AG04449 (cell line): ENCODE measurements around the gene USP5.
A peak's percentile ranks its signal among the peaks of the same experiment; 100 is the strongest.

Source experiments
- CTCF ChIA-PET: fragments of 350-600 bp; formaldehyde crosslinking; extraction: SDS; loops from one replicate; lab custom pipeline; 2021; ENCODE audit warnings: antibody characterized with exemption; lab: Yijun Ruan, JAX
- POLR2A ChIA-PET: fragments of 400-600, 350-600 bp; formaldehyde crosslinking; extraction: SDS; loops from one replicate; lab custom pipeline; 2020; ENCODE audit warnings: antibody characterized with exemption, inconsistent platforms; lab: Yijun Ruan, JAX
- DNase-seq: peaks from one replicate; pipeline ENCODE4 v3.0.0-alpha.2; 2010; ENCODE audit warnings: low read depth, low spot score
- H3K4me3 ChIP-seq: 2 replicates; pipeline ENCODE4 v1.5.1; 2011; ENCODE audit warnings: low read depth, mild to moderate bottlenecking, control low read depth, low read length
- TF ChIP-seq, protein P1 (sequence below): IDR thresholded peaks from one replicate; pipeline ENCODE4 v1.5.1; 2011; ENCODE audit warnings: mild to moderate bottlenecking, moderate library complexity, low read length, control low read depth, inconsistent platforms; ENCODE audit not compliant: insufficient read depth; ENCODE audit errors: missing control alignments

Gene USP5

DNA sequence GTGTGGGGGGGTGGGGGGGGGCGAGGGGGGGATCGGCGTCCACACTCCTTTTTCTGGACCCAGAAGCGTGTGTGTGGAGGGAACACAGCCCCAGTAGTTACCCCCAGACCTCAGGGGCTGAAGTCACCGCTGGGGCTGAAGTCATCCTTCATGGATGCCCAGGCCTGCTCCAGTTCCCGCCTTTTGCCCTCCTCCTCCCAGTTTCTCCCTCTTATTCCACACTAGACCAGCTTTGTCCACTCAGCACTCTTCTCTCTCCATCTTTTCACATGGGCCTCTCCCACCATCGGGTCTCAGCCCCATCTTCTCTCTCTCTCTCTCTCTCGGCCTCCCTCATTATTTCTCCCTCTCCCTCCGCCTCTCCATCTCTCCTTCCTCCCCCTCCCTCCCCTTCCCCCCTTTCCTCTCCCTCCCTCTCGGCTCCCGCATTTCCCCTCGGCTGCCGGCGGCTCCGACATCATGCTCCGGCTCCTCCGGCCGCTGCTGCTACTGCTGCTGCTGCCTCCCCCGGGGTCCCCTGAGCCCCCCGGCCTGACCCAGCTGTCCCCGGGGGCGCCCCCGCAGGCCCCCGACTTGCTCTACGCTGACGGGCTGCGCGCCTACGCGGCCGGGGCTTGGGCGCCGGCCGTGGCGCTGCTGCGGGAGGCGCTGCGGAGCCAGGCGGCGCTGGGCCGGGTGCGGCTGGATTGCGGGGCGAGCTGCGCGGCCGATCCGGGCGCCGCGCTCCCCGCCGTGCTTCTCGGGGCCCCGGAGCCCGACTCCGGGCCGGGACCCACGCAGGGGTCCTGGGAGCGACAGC is 23.8 kb upstream of the USP5 start, which contains the start of gene P3H3:
TSS of gene P3H3 (plus strand) at position 426 of the 799 bp plus-strand sequence. CDS start at position 460, 34 bp downstream.
- CTCF ChIA-PET, result interaction anchor here (0.8 to 17.9 kb wide), 12 partner anchors 6 to 208 kb away, joined by 3 to 316 read pairs (median 44); partner anchors contain the start of genes CDCA3, GNB3, MLF2 and PTMS

DNA sequence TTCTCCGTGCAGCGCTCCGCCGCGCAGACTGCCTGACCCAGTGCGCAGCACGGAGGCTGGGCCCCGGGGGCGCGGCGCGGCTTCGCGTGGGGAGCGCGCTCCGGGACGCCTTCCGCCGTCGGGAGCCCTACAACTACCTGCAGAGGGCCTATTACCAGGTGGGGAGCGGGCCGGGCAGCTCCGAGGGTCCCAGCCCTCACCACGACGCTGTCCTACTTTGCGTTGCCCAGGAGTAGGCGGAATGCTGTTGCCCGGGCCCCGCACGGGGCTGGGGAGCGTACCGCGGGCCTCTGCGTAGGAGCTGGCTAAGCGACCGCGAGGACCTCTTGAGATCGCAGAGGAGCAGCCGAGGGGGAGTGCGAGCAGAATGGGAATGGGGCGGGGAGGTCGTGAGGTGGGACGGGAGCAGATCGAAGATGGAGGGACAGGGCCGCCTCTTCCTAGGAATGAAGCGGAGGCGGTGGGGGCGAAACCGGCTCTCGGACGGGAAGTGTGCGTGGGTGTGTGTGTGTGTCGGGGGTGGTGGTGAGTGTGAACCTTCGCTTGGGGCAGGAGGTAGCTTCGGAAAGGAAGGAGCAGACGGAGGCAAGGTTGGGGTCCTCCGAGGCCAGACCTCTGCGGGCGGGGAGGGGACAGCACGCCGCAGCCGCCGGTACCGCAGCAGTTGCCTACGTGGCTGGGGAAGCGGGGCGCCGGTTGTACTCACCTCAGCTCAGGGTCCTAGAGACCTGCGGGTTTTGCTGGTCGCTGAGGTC is 23.0 kb upstream of the USP5 start:
- POLR2A ChIA-PET, result interaction anchor here (1.4 to 4.6 kb wide), 8 partner anchors 12 to 105 kb away, joined by 3 to 25 read pairs (median 16); partner anchors contain the start of genes CDCA3, COPS7A, GNB3 and MLF2

More for the DNA sequence above, 23.8 kb upstream of the USP5 start, which contains the start of gene P3H3:
- peak within 1 kb of the TSS; percentile 91 for H3K4me3 ChIP-seq
- POLR2A ChIA-PET, result interaction anchor here (1.4 to 4.6 kb wide), 9 partner anchors 13 to 104 kb away, joined by 3 to 25 read pairs (median 14); partner anchors contain the start of genes CDCA3, COPS7A, GNB3 and MLF2
- TF ChIP-seq, protein P1, sequence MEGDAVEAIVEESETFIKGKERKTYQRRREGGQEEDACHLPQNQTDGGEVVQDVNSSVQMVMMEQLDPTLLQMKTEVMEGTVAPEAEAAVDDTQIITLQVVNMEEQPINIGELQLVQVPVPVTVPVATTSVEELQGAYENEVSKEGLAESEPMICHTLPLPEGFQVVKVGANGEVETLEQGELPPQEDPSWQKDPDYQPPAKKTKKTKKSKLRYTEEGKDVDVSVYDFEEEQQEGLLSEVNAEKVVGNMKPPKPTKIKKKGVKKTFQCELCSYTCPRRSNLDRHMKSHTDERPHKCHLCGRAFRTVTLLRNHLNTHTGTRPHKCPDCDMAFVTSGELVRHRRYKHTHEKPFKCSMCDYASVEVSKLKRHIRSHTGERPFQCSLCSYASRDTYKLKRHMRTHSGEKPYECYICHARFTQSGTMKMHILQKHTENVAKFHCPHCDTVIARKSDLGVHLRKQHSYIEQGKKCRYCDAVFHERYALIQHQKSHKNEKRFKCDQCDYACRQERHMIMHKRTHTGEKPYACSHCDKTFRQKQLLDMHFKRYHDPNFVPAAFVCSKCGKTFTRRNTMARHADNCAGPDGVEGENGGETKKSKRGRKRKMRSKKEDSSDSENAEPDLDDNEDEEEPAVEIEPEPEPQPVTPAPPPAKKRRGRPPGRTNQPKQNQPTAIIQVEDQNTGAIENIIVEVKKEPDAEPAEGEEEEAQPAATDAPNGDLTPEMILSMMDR, result no peak
- DNase-seq, result no peak

DNA sequence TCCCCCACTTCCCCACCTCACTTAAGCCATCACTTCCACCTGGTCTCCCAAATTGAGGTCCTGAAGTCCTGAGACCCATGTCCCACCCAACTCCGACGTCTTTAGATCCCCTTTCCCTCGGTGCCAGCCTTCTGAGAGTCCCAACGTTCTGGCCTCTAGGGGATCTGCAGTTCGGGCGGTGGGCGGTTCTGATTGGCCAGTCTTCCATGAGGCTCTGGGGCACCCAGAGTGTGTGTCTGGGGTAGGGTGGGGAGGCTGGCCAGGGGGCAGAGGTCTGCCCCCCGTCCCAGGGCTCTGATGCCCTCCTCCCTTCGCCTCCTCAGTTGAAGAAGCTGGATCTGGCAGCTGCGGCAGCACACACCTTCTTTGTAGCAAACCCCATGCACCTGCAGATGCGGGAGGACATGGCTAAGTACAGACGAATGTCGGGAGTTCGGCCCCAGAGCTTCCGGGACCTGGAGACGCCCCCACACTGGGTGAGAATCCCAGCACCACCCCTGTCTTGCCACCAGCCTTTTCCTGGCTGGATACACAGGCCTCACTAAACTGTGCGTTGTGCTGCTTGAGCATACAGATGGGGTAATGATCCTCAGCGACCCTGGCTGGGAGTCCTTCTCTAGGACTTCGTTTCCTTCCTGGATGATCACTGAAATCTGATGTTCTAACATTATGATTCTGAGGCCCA is 22.3 kb upstream of the USP5 start:
- peak overlapping the region; percentile 91 for H3K4me3 ChIP-seq
- no peak for DNase-seq
- CTCF ChIA-PET, result interaction anchor here (0.8 to 17.9 kb wide), 8 partner anchors 17 to 214 kb away, joined by 3 to 316 read pairs (median 8); partner anchors contain the start of genes CDCA3, COPS7A, GNB3 and MLF2
- TF ChIP-seq, protein P1, result peak; percentile 14
- POLR2A ChIA-PET, result interaction anchor here (1.4 to 4.6 kb wide), 7 partner anchors 11 to 77 kb away, joined by 3 to 25 read pairs (median 17); partner anchors contain the start of genes CDCA3, GNB3, MLF2 and PTMS

More for the DNA sequence above, 23.0 kb upstream of the USP5 start:
- no peak for DNase-seq
- TF ChIP-seq, protein P1, result no peak
- CTCF ChIA-PET, result interaction anchor here (0.8 to 17.9 kb wide), 11 partner anchors 6 to 214 kb away, joined by 3 to 316 read pairs (median 9); partner anchors contain the start of genes CDCA3, COPS7A, GNB3 and MLF2
- peak overlapping the region; percentile 91 for H3K4me3 ChIP-seq

DNA sequence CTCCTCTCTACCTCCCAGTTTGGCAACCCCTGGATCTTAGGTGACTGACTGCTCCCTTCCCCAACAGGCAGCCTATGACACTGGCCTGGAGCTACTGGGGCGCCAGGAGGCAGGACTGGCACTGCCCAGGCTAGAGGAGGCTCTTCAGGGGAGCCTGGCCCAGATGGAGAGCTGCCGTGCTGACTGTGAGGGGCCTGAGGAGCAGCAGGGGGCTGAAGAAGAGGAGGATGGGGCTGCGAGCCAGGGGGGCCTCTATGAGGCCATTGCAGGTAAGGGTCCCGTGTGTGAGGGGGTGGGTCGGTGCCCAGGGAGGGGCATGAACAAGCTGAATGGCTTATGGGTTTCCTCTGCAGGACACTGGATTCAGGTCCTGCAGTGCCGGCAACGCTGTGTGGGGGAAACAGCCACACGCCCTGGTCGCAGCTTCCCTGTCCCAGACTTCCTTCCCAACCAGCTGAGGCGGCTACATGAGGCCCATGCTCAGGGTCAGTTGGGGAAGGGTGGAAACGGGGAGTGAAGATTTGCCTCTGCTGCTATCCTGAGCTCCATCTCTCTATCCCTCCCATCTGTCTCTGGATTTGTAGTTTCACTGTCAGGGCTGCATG is 21.6 kb upstream of the USP5 start:
- peak overlapping the region; percentile 91 for H3K4me3 ChIP-seq
- CTCF ChIA-PET, result interaction anchor here (1.1 to 17.9 kb wide), 6 partner anchors 17 to 215 kb away, joined by 3 to 316 read pairs (median 8); partner anchors contain the start of genes CDCA3, GNB3, MLF2 and PTMS
- no peak for DNase-seq
- TF ChIP-seq, protein P1, result no peak
- POLR2A ChIA-PET, result interaction anchor here (2.3 to 4.6 kb wide), 5 partner anchors 10 to 64 kb away, joined by 7 to 25 read pairs (median 17); partner anchors contain the start of genes CDCA3, GNB3, PTMS and TPI1

DNA sequence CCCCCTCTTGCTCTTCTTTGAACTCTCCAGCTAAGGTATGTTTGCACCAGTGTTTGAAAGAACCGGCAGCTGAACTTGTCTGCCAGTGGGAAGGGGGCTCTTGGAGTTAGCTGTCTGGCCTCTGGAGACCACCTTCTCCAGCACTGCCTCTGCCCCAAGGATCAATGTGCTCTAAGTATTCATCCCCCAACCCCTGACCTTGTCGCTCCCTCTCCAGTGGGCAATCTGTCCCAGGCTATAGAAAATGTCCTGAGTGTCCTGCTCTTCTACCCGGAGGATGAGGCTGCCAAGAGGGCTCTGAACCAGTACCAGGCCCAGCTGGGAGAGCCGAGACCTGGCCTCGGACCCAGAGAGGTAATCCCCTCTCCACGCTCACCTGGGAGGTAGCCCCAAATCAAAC is 21.0 kb upstream of the USP5 start:
- TF ChIP-seq, protein P1, result no peak

More for the DNA sequence above, 21.0 kb upstream of the USP5 start:
- POLR2A ChIA-PET, result interaction anchor here (0.6 to 4.6 kb wide), 6 partner anchors 12 to 65 kb away, joined by 3 to 25 read pairs (median 10); partner anchors contain the start of genes CDCA3, PTMS, TPI1 and USP5
- CTCF ChIA-PET, result interaction anchor here (1.1 to 17.9 kb wide), 4 partner anchors 16 to 77 kb away, joined by 3 to 316 read pairs (median 156); partner anchors contain the start of genes CDCA3, GNB3, MLF2 and SPSB2
- no peak for DNase-seq
- no peak overlapping the region for H3K4me3 ChIP-seq
